ENCODE data around the gene CSTF1.

Gene CSTF1

GRCh38 chr20:56440346-56441007 is 48.0 kb downstream of the CSTF1 start:
- TF ChIP-seq FOXK2 (IDR thresholded peaks at IDR 0.05): no peak
- TF ChIP-seq SUZ12 (IDR thresholded peaks at IDR 0.05): no peak
- TF ChIP-seq CTBP1 (IDR thresholded peaks at IDR 0.05; ENCODE audit: borderline replicate concordance): no peak
- no peak for TF ChIP-seq NFRKB (IDR thresholded peaks at IDR 0.05)
- no peak for TF ChIP-seq SP1 (IDR thresholded peaks at IDR 0.05)
- ChIA-PET POLR2A (no interaction called here), CTCF (no interaction called here)
- DNase-seq (ENCODE audit: extremely low spot score): no peak

- DNase-seq (ENCODE audit: extremely low spot score): no peak
- ChIA-PET CTCF (no interaction called here), POLR2A (no interaction called here)
- TF ChIP-seq PKNOX1 (IDR thresholded peaks at IDR 0.05) (no peak), ELF4 (IDR thresholded peaks at IDR 0.05) (no peak), FOXM1 (IDR thresholded peaks at IDR 0.05; ENCODE audit: borderline replicate concordance) (no peak), NFRKB (IDR thresholded peaks at IDR 0.05) (no peak), TARDBP (IDR thresholded peaks at IDR 0.05) (no peak), SUZ12 (IDR thresholded peaks at IDR 0.05) (no peak), HDGF (IDR thresholded peaks at IDR 0.05; ENCODE audit: borderline replicate concordance) (no peak), FOXA1 (IDR thresholded peaks at IDR 0.05) (no peak), ARNT (IDR thresholded peaks at IDR 0.05) (no peak), BHLHE40 (IDR thresholded peaks at IDR 0.05; ENCODE audit: borderline replicate concordance) (no peak), ZNF384 (IDR thresholded peaks at IDR 0.05) (no peak), L3MBTL2 (conservative IDR thresholded peaks at IDR 0.05) (no peak), SP1 (IDR thresholded peaks at IDR 0.05) (no peak), CTBP1 (IDR thresholded peaks at IDR 0.05; ENCODE audit: borderline replicate concordance) (no peak), LEF1 (IDR thresholded peaks at IDR 0.05; ENCODE audit: borderline replicate concordance) (no peak)
Observed at GRCh38 chr20:56442389-56443365, 50.2 kb downstream of the CSTF1 start.

- ChIA-PET POLR2A (no interaction called here), CTCF (no interaction called here)
- DNase-seq (ENCODE audit: extremely low spot score): no peak
- TF ChIP-seq TARDBP (IDR thresholded peaks at IDR 0.05) (no peak), ZNF384 (IDR thresholded peaks at IDR 0.05) (no peak), SP1 (IDR thresholded peaks at IDR 0.05) (no peak), BHLHE40 (IDR thresholded peaks at IDR 0.05; ENCODE audit: borderline replicate concordance) (no peak), NFRKB (IDR thresholded peaks at IDR 0.05) (no peak), ELF4 (IDR thresholded peaks at IDR 0.05) (no peak), ARNT (IDR thresholded peaks at IDR 0.05) (no peak)
Observed at GRCh38 chr20:56443654-56444540, 51.5 kb downstream of the CSTF1 start.

- no peak for TF ChIP-seq BHLHE40 (IDR thresholded peaks at IDR 0.05; ENCODE audit: borderline replicate concordance)
- TF ChIP-seq FOXM1 (IDR thresholded peaks at IDR 0.05; ENCODE audit: borderline replicate concordance): no peak
- no peak for TF ChIP-seq ELF4 (IDR thresholded peaks at IDR 0.05)
- TF ChIP-seq ZNF384 (IDR thresholded peaks at IDR 0.05): no peak
- no peak for TF ChIP-seq NFRKB (IDR thresholded peaks at IDR 0.05)
- TF ChIP-seq HDGF (IDR thresholded peaks at IDR 0.05; ENCODE audit: borderline replicate concordance): no peak
- no peak for TF ChIP-seq LEF1 (IDR thresholded peaks at IDR 0.05; ENCODE audit: borderline replicate concordance)
- no peak for TF ChIP-seq TARDBP (IDR thresholded peaks at IDR 0.05)
- TF ChIP-seq PKNOX1 (IDR thresholded peaks at IDR 0.05): no peak
- TF ChIP-seq SUZ12 (IDR thresholded peaks at IDR 0.05): no peak
- no peak for TF ChIP-seq FOXK2 (IDR thresholded peaks at IDR 0.05)
- TF ChIP-seq ARNT (IDR thresholded peaks at IDR 0.05): no peak
- no peak for TF ChIP-seq CTBP1 (IDR thresholded peaks at IDR 0.05; ENCODE audit: borderline replicate concordance)
- TF ChIP-seq SP1 (IDR thresholded peaks at IDR 0.05): no peak
- TF ChIP-seq FOXA1 (IDR thresholded peaks at IDR 0.05): no peak
- TF ChIP-seq L3MBTL2 (conservative IDR thresholded peaks at IDR 0.05): no peak
- POLR2A ChIA-PET: no interaction called here
- CTCF ChIA-PET: no interaction called here
- DNase-seq (ENCODE audit: extremely low spot score): no peak
Observed at GRCh38 chr20:56445130-56445529, 52.7 kb downstream of the CSTF1 start.

- no peak for DNase-seq (ENCODE audit: extremely low spot score)
- ChIA-PET CTCF (no interaction called here), POLR2A (no interaction called here)
- TF ChIP-seq TARDBP (IDR thresholded peaks at IDR 0.05): no peak
- no peak for TF ChIP-seq HDGF (IDR thresholded peaks at IDR 0.05; ENCODE audit: borderline replicate concordance)
- TF ChIP-seq FOXK2 (IDR thresholded peaks at IDR 0.05): no peak
- no peak for TF ChIP-seq NFRKB (IDR thresholded peaks at IDR 0.05)
- no peak for TF ChIP-seq ELF4 (IDR thresholded peaks at IDR 0.05)
- no peak for TF ChIP-seq ZNF384 (IDR thresholded peaks at IDR 0.05)
Observed at GRCh38 chr20:56445540-56445939, 53.1 kb downstream of the CSTF1 start.

- DNase-seq (ENCODE audit: extremely low spot score): no peak
- CTCF ChIA-PET: no interaction called here
- POLR2A ChIA-PET: no interaction called here
Observed at GRCh38 chr20:56447227-56447626, 54.8 kb downstream of the CSTF1 start.

More at GRCh38 chr20:56447227-56447626, 54.8 kb downstream of the CSTF1 start:
- TF ChIP-seq L3MBTL2 (conservative IDR thresholded peaks at IDR 0.05) (no peak), SP1 (IDR thresholded peaks at IDR 0.05) (no peak), FOXA1 (IDR thresholded peaks at IDR 0.05) (no peak), FOXK2 (IDR thresholded peaks at IDR 0.05) (no peak), BHLHE40 (IDR thresholded peaks at IDR 0.05; ENCODE audit: borderline replicate concordance) (no peak), FOXM1 (IDR thresholded peaks at IDR 0.05; ENCODE audit: borderline replicate concordance) (no peak), ZNF384 (IDR thresholded peaks at IDR 0.05) (no peak), NFRKB (IDR thresholded peaks at IDR 0.05) (no peak), HDGF (IDR thresholded peaks at IDR 0.05; ENCODE audit: borderline replicate concordance) (no peak), LEF1 (IDR thresholded peaks at IDR 0.05; ENCODE audit: borderline replicate concordance) (no peak), ELF4 (IDR thresholded peaks at IDR 0.05) (no peak), PKNOX1 (IDR thresholded peaks at IDR 0.05) (no peak)

Data from HEK293T (cell line).